ENCODE data around the gene RNF130. TPM values are rescaled to one million over a fixed set of nuclear protein-coding genes. Genes with fewer than 3 reads are reported as not detected.

The RNF130 gene
- total RNA-seq, 4 donors from 2014 or later = 34.5 to 79.5 (median 55.6) TPM

- no peak for DNase-seq
- Histone ChIP-seq H3K9me3 (no peaks in the 10 kb centered on the region), H3K36me3 (peaks cover 0 to 25% of the 10 kb centered on the region in 2 donors), H3K27ac (no peak overlapping the region), H3K27me3 (no peaks in the 10 kb centered on the region), H3K4me1 (peaks cover 4 to 29% of the 10 kb centered on the region in 2 donors), H3K4me3 (no peak overlapping the region)
- in situ Hi-C loops (cut with MboI; ENCODE audit: low sequenced_read_pairs in 4 of 4) = no loop called here
- no peak for ATAC-seq
- intact Hi-C loops (cut with DNase I; ENCODE audit: low total_unique reads) = no loop called here
- no peak for TF ChIP-seq POLR2A (IDR thresholded peaks at IDR 0.05)
- TF ChIP-seq CTCF (IDR thresholded peaks at IDR 0.05 in 4 of 5, conservative IDR thresholded peaks at IDR 0.05 in 1 of 5) = no peak
Measured at GRCh38 chr5:180009581-180009980, 62.0 kb downstream of the RNF130 start.

- no peaks in the 10 kb centered on the region for H3K9me3 ChIP-seq
- ATAC-seq (no peak), DNase-seq (no peak)
- intact Hi-C loops (cut with DNase I; ENCODE audit: low total_unique reads) (no loop called here), in situ Hi-C loops (cut with MboI; ENCODE audit: low sequenced_read_pairs in 4 of 4) (no loop called here)
- peak overlapping the region in 2 of 4 donors; percentile 33 to 38 for H3K27ac ChIP-seq
- H3K27me3 ChIP-seq = no peaks in the 10 kb centered on the region
- no peak overlapping the region for H3K4me3 ChIP-seq
- H3K36me3 ChIP-seq = peaks cover 0 to 25% of the 10 kb centered on the region in 2 donors
- no peak for TF ChIP-seq POLR2A (IDR thresholded peaks at IDR 0.05)
- TF ChIP-seq CTCF (IDR thresholded peaks at IDR 0.05 in 4 of 5, conservative IDR thresholded peaks at IDR 0.05 in 1 of 5) = no peak
- H3K4me1 ChIP-seq = peaks cover 0 to 19% of the 10 kb centered on the region in 2 donors
Measured at GRCh38 chr5:180008433-180008832, 63.1 kb downstream of the RNF130 start.

- in situ Hi-C loops (cut with MboI; ENCODE audit: low sequenced_read_pairs in 4 of 4) = no loop called here
- no peak for DNase-seq
Measured at GRCh38 chr5:180007582-180007981, 64.0 kb downstream of the RNF130 start.

GRCh38 chr5:180006141-180006540, 65.4 kb downstream of the RNF130 start:
- Histone ChIP-seq H3K4me3 (no peak overlapping the region), H3K4me1 (peaks cover 0 to 28% of the 10 kb centered on the region in 2 donors), H3K9me3 (no peaks in the 10 kb centered on the region), H3K36me3 (peaks cover 0 to 12% of the 10 kb centered on the region in 2 donors), H3K27me3 (no peaks in the 10 kb centered on the region), H3K27ac (no peak overlapping the region)
- no peak for ATAC-seq
- TF ChIP-seq CTCF (IDR thresholded peaks at IDR 0.05 in 4 of 5, conservative IDR thresholded peaks at IDR 0.05 in 1 of 5) = no peak
- no peak for TF ChIP-seq POLR2A (IDR thresholded peaks at IDR 0.05)
- DNase-seq = no peak
- intact Hi-C loops (cut with DNase I; ENCODE audit: low total_unique reads) = no loop called here
- in situ Hi-C loops (cut with MboI; ENCODE audit: low sequenced_read_pairs in 4 of 4) = no loop called here

More at GRCh38 chr5:180007582-180007981, 64.0 kb downstream of the RNF130 start:
- H3K27ac ChIP-seq = peak overlapping the region in 2 of 4 donors; percentile 33 to 35
- no peak overlapping the region for H3K4me3 ChIP-seq
- no peaks in the 10 kb centered on the region for H3K9me3 ChIP-seq
- H3K27me3 ChIP-seq = no peaks in the 10 kb centered on the region
- peaks cover 0 to 19% of the 10 kb centered on the region in 2 donors for H3K36me3 ChIP-seq
- ATAC-seq = no peak
- peaks cover 0 to 18% of the 10 kb centered on the region in 2 donors for H3K4me1 ChIP-seq
- intact Hi-C loops (cut with DNase I; ENCODE audit: low total_unique reads) = no loop called here
- TF ChIP-seq CTCF (IDR thresholded peaks at IDR 0.05 in 4 of 5, conservative IDR thresholded peaks at IDR 0.05 in 1 of 5) (no peak), POLR2A (IDR thresholded peaks at IDR 0.05) (no peak)

GRCh38 chr5:180003127-180003526, 68.4 kb downstream of the RNF130 start:
- Histone ChIP-seq H3K27ac (no peak overlapping the region), H3K36me3 (peaks cover 0 to 5% of the 10 kb centered on the region in 2 donors), H3K9me3 (no peaks in the 10 kb centered on the region), H3K27me3 (no peaks in the 10 kb centered on the region), H3K4me3 (no peak overlapping the region), H3K4me1 (peaks cover 0 to 25% of the 10 kb centered on the region in 2 donors)
- TF ChIP-seq CTCF (IDR thresholded peaks at IDR 0.05 in 4 of 5, conservative IDR thresholded peaks at IDR 0.05 in 1 of 5) = no peak
- no peak for TF ChIP-seq POLR2A (IDR thresholded peaks at IDR 0.05)
- ATAC-seq (no peak), DNase-seq (no peak)
- in situ Hi-C loops (cut with MboI; ENCODE audit: low sequenced_read_pairs in 4 of 4) (no loop called here), intact Hi-C loops (cut with DNase I; ENCODE audit: low total_unique reads) (no loop called here)

Data from gastrocnemius medialis (tissue), 4 donors.